Measurements from ENCODE around the gene KIF21B.

KIF21B gene

GRCh38 chr1:201060586-201060985 lies 37.1 kb upstream of the KIF21B start:
- no peak for TF ChIP-seq CTCF (IDR thresholded peaks at IDR 0.05; ENCODE audit: low read depth, low read length, missing control alignments)
- H3K4me3 ChIP-seq (ENCODE audit: low read depth, low read length) = no peak overlapping the region
- in situ Hi-C loops (cut with HindIII; ENCODE audit: low sequenced_read_pairs) = no loop called here
- DNase-seq (ENCODE audit: low read depth) = no peak

GRCh38 chr1:201059871-201060555 lies 36.5 kb upstream of the KIF21B start:
- in situ Hi-C loops (cut with HindIII; ENCODE audit: low sequenced_read_pairs) = no loop called here
- H3K4me3 ChIP-seq (ENCODE audit: low read depth, low read length) = no peak overlapping the region
- DNase-seq (ENCODE audit: low read depth) = no peak
- no peak for TF ChIP-seq CTCF (IDR thresholded peaks at IDR 0.05; ENCODE audit: low read depth, low read length, missing control alignments)

GRCh38 chr1:201059401-201059800 lies 35.9 kb upstream of the KIF21B start:
- no peak overlapping the region for H3K4me3 ChIP-seq (ENCODE audit: low read depth, low read length)
- DNase-seq (ENCODE audit: low read depth) = no peak
- in situ Hi-C loops (cut with HindIII; ENCODE audit: low sequenced_read_pairs) = no loop called here
- no peak for TF ChIP-seq CTCF (IDR thresholded peaks at IDR 0.05; ENCODE audit: low read depth, low read length, missing control alignments)

- no peak for DNase-seq (ENCODE audit: low read depth)
- in situ Hi-C loops (cut with HindIII; ENCODE audit: low sequenced_read_pairs) = no loop called here
- no peak for TF ChIP-seq CTCF (IDR thresholded peaks at IDR 0.05; ENCODE audit: low read depth, low read length, missing control alignments)
- H3K4me3 ChIP-seq (ENCODE audit: low read depth, low read length) = no peak overlapping the region
These were observed 30.6 kb upstream of the KIF21B start for GRCh38 chr1:201054091-201054543.

GRCh38 chr1:201053155-201053860 lies 29.8 kb upstream of the KIF21B start:
- no peak for DNase-seq (ENCODE audit: low read depth)
- H3K4me3 ChIP-seq (ENCODE audit: low read depth, low read length) = no peak overlapping the region
- no peak for TF ChIP-seq CTCF (IDR thresholded peaks at IDR 0.05; ENCODE audit: low read depth, low read length, missing control alignments)
- in situ Hi-C loops (cut with HindIII; ENCODE audit: low sequenced_read_pairs) = no loop called here

- no peak overlapping the region for H3K4me3 ChIP-seq (ENCODE audit: low read depth, low read length)
- no peak for DNase-seq (ENCODE audit: low read depth)
- TF ChIP-seq CTCF (IDR thresholded peaks at IDR 0.05; ENCODE audit: low read depth, low read length, missing control alignments) = no peak
- in situ Hi-C loops (cut with HindIII; ENCODE audit: low sequenced_read_pairs) = no loop called here
These were observed 27.9 kb upstream of the KIF21B start for GRCh38 chr1:201051399-201051798.
